ENCODE data around the gene LILRB5. TPM values are rescaled to one million over a fixed set of nuclear protein-coding genes. Genes with fewer than 3 reads are reported as not detected.

The LILRB5 gene
- total and polyA plus RNA-seq, 2 of the 4 experiments (the other 2 are of a cell fraction): not detected

GRCh38 chr19:54298357-54299125, 41.5 kb upstream of the LILRB5 start:
- 0 out of 2 replicates have a peak, but pooled peaks cover 1% of the 10 kb centered on the region for H3K9me3 ChIP-seq (ENCODE audit: control insufficient read depth, insufficient read depth, low read length)
- no peak overlapping the region for H3K27ac ChIP-seq (ENCODE audit: insufficient read depth, low read length)
- no peaks in the 10 kb centered on the region for H3K36me3 ChIP-seq (ENCODE audit: control insufficient read depth, insufficient read depth, low read length)
- no peak overlapping the region for H4K8ac ChIP-seq (ENCODE audit: low read depth in 2 of 2, low read length in 2 of 2)
- no peak overlapping the region for H3K9ac ChIP-seq (ENCODE audit: low read depth, low read length)
- no peak overlapping the region for H2BK5ac ChIP-seq (ENCODE audit: low read depth, low read length, poor library complexity, severe bottlenecking)
- H3K9me1 ChIP-seq (ENCODE audit: insufficient read depth, low read length): no peaks in the 10 kb centered on the region
- H3K14ac ChIP-seq (replicated peaks; ENCODE audit: low read depth, low read length): no peak overlapping the region
- H2AK5ac ChIP-seq (ENCODE audit: low read depth, low read length): no peak overlapping the region
- no peaks in the 10 kb centered on the region for H3K4me1 ChIP-seq (ENCODE audit: control insufficient read depth, insufficient read depth, low read length)
- no peak overlapping the region for H2AK9ac ChIP-seq (replicated peaks; ENCODE audit: low read depth, low read length, poor library complexity)
- H2BK120ac ChIP-seq (ENCODE audit: low read depth, low read length): no peak overlapping the region
- H3K27me3 ChIP-seq (ENCODE audit: control insufficient read depth, insufficient read depth, low read length): no peaks in the 10 kb centered on the region
- dilution Hi-C loops (cut with HindIII; ENCODE audit: low sequenced_read_pairs, unreplicated experiment) (no loop called here), intact Hi-C loops (cut with micrococcal nuclease) (no loop called here), in situ Hi-C loops (cut with MboI; ENCODE audit: low sequenced_read_pairs) (loop anchor here (5.0 kb wide), 1 partner anchor 279 kb away; no protein-coding TSS in a partner anchor)
- H4K20me1 ChIP-seq (ENCODE audit: insufficient read depth, low read length): no peaks in the 10 kb centered on the region
- H2BK15ac ChIP-seq (ENCODE audit: low read depth, low read length): no peak overlapping the region
- H3K4ac ChIP-seq (ENCODE audit: low read depth, low read length): no peak overlapping the region
- H3K4me3 ChIP-seq (ENCODE audit: insufficient read depth, low read depth, low read length): no peak overlapping the region
- H3K79me1 ChIP-seq (ENCODE audit: low read depth in 1 of 2, low read length in 2 of 2): no peaks in the 10 kb centered on the region
- ChIA-PET POLR2A (ENCODE audit: unreplicated experiment) (no interaction called here), CTCF (no interaction called here)
- no peak overlapping the region for H3K4me2 ChIP-seq (ENCODE audit: low read depth, low read length)
- DNase-seq: no peak
- no peak overlapping the region for H3K18ac ChIP-seq (ENCODE audit: low read depth, low read length)
- H3K23ac ChIP-seq (ENCODE audit: low read depth, low read length): no peak overlapping the region
- no peak overlapping the region for H4K5ac ChIP-seq (ENCODE audit: low read depth, low read length)
- no peak overlapping the region for H4K91ac ChIP-seq (ENCODE audit: insufficient read depth, low read depth, low read length)
- no peak overlapping the region for H2AFZ ChIP-seq (replicated peaks; ENCODE audit: low read length, poor library complexity)
- no peak overlapping the region for H2BK20ac ChIP-seq (ENCODE audit: low read depth, low read length)
- ATAC-seq (ENCODE audit: low read depth): no peak
- no TSS peak for BruUV-seq (replicated peaks)
- H3K56ac ChIP-seq (ENCODE audit: extremely low read depth, insufficient read depth, low read length): no peak overlapping the region
- TF ChIP-seq POLR2A (IDR thresholded peaks at IDR 0.05; ENCODE audit: low read depth, low read length) (no peak), ELK1 (IDR thresholded peaks at IDR 0.05; ENCODE audit: borderline replicate concordance, low read depth, low read length) (no peak), RAD21 (IDR thresholded peaks at IDR 0.05; ENCODE audit: low read length) (no peak), RFX5 (IDR thresholded peaks at IDR 0.05; ENCODE audit: low read depth, low read length) (no peak), FOS (IDR thresholded peaks at IDR 0.05; ENCODE audit: low read depth, low read length) (no peak), SMC3 (IDR thresholded peaks at IDR 0.05; ENCODE audit: low read depth, low read length) (no peak), CHD1 (IDR thresholded peaks at IDR 0.05; ENCODE audit: low read depth, low read length) (no peak), RCOR1 (IDR thresholded peaks at IDR 0.05; ENCODE audit: insufficient replicate concordance, low read length) (no peak), CTCF (conservative IDR thresholded peaks at IDR 0.05; ENCODE audit: low read depth, low read length) (no peak), USF2 (IDR thresholded peaks at IDR 0.05; ENCODE audit: low read depth, low read length) (no peak), NFE2L2 (IDR thresholded peaks at IDR 0.05; ENCODE audit: low read depth, low read length) (no peak), CEBPB (IDR thresholded peaks at IDR 0.05; ENCODE audit: low read depth, low read length) (no peak), MAZ (IDR thresholded peaks at IDR 0.05; ENCODE audit: borderline replicate concordance, low read depth, low read length) (no peak), MAFK (IDR thresholded peaks at IDR 0.05; ENCODE audit: low read depth, low read length) (no peak), MXI1 (IDR thresholded peaks at IDR 0.05; ENCODE audit: borderline replicate concordance, low read depth, low read length) (no peak), BHLHE40 (IDR thresholded peaks at IDR 0.05; ENCODE audit: low read depth, low read length) (no peak)
- WGBS, 2 experiments (ENCODE audit: extremely low coverage in 2 of 2, insufficient read length in 1 of 2): no CpG with 5 or more reads among the region's 4 CpGs
